ENCODE data around the gene NEDD4L.
"Not testable (repeated sequence)": the region's sequence is repeated elsewhere in the genome, so short reads cannot be mapped to it uniquely, and the experiment has no call there.

NEDD4L gene

GRCh38 chr18:58026857-58027256 is 17.2 kb upstream of the NEDD4L start:
- DNase-seq (ENCODE audit: low read depth), result no peak

- DNase-seq (ENCODE audit: low read depth), result no peak
Observed at GRCh38 chr18:58027341-58027740, 16.7 kb upstream of the NEDD4L start.

DNA sequence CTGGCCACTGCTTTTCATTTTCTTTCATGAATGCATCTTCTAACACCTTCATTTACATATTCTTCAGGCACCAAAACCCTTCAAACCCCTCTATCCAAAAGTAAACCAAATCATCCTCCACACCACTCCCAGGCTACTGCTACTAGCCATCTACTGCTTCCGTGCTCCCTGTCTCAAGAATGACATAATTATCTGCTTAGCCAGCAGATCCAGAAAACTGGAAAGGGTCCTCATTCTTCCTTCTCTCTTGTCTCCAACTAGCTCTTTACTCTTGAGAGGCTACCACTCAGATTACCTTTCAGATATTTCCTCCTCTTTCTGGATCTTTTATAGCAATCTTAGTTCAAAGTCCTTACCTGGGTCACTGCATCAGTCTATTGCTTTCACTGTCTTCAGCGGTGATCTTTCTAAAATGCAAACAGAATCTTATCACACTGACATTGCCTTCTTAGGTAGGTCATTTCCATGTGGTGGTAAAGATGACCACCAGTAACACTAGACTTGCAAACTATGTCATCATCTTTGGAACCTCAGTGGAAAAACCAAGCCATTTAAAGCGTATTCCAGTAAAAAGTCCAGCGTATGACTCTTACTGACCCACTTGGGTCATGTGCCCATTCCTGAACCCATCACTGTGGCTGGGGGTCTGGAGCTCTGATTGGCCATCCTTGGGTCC is 15.8 kb upstream of the NEDD4L start:
- no peak for DNase-seq (ENCODE audit: low read depth)

DNA sequence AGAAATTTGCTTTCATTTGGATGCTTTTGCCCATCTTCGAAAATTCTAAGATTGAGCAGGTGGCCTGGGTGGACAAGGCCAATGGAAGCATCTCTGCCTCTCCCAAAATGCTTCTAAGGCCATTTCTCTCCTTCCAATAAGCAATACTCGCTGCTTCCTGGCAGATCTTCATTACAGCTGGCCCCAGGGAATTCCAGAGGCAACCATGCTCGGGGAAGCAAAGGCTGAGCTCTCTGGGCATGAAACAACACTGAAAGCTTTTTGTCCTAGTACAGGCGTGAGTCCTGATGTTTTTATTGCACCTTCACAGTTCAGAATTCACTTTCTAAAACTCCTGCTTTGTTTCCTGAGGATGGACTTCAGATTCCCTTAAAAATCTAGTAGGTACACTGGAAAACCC is 11.8 kb upstream of the NEDD4L start:
- no peak for DNase-seq (ENCODE audit: low read depth)

DNA sequence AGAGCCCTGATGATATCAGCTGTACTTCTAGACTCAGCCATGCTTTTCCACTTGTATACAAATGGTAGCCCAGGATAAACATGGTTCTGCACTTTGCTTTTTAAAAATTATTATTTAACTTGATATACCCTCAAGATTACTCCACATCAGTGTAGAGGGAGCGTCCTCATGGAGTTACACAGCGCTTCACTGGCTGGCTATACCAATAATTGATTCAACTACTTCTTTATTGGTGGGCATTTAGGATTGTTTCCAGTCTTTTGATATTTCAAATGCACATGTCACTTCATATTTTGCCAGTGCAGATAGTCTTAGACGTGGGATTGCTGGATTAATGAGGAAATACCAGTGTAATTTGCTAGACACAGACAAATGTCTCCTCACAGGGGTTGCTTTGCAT is 10.8 kb upstream of the NEDD4L start:
- DNase-seq (ENCODE audit: low read depth), result no peak

DNA sequence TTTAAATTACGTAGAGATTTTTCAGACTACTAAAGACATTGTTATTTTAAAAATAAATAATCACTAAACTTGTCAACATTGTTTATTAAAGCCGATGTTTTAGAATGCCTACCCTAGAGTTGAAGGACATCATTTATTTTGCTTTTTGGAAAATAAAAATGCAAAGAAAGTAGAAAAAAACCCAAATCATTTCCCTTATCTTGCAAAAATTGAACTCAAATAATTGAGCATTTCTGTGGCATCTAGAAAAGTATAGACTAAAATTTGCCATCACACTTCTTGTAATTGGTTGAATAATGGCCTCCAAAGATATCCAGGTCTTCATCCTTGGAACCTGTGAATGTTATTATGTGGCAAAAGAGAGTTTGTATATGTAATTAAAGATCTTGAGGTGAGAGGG is 9.7 kb upstream of the NEDD4L start:
- no peak for DNase-seq (ENCODE audit: low read depth)

DNA sequence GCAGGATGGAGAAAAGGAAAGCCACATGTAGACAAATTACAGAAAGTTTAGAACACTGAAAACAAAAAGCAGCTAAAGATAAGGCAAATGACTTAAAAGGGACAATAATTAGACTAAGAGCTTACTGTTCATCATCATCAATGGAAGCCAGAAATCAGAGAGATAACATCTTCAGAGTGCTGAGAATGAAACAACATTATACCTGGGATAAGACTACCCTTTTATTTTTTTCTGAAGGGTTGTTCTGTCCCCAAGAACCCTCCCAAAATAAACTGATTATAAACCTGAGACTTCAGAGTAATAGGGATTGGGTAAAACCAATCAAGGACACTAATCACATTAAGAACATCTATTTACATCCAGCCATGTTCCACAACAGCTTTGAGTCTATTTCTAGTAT is 6.9 kb upstream of the NEDD4L start:
- no peak for DNase-seq (ENCODE audit: low read depth)

GRCh38 chr18:58038063-58038462 is 6.0 kb upstream of the NEDD4L start:
- DNase-seq (ENCODE audit: low read depth), result no peak

DNA sequence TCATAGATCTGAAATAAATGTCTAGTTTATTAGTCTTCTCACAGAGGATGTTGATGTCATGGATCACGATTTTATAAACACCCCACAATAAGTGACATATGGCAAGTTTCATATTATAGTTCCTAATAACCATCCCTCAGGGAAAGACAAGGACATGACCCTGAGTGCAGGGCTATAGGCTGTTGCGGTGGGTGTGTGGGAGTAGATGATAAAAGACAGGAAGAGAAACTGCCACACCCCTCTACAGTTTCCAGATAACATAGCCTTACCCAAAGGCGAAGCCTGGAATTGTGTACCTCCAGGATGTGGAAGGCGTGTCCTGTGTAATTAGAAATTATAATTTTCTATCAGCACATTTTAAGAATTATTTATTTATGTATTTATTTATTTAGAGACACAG is 2.4 kb upstream of the NEDD4L start:
- DNase-seq (ENCODE audit: low read depth), result no peak

DNA sequence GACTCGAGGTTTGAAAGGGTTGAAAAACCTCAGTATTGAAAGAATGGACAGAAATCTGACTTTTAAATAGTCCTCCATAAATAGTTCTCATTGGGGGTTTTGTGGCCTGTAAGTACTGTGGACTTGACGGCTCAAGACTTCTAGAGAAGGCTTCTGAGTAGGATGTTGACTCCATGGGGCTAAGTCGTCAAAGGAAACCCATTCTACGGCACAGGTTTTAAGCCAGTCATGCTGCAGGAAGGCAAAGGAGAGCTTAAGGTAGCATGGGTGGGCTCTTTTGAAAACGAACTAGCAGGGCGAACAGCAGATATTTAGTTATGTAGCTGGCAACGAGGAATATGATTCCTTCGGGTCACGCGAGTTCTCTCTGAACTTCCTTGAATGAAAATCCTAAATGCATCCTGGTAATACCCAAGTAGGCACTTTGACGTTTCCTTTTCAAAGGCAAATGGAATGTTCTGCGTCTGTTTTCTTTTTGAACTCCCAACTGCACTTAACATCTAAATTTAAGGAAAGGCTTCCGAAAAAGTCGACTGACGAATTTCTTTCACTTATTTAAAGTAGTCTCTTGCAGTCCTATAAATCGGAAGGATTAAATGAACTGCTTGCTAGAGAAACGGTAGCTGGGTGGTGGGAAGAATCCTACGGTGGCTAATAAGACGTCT is 1.1 kb upstream of the NEDD4L start:
- no peak for DNase-seq (ENCODE audit: low read depth)

DNA sequence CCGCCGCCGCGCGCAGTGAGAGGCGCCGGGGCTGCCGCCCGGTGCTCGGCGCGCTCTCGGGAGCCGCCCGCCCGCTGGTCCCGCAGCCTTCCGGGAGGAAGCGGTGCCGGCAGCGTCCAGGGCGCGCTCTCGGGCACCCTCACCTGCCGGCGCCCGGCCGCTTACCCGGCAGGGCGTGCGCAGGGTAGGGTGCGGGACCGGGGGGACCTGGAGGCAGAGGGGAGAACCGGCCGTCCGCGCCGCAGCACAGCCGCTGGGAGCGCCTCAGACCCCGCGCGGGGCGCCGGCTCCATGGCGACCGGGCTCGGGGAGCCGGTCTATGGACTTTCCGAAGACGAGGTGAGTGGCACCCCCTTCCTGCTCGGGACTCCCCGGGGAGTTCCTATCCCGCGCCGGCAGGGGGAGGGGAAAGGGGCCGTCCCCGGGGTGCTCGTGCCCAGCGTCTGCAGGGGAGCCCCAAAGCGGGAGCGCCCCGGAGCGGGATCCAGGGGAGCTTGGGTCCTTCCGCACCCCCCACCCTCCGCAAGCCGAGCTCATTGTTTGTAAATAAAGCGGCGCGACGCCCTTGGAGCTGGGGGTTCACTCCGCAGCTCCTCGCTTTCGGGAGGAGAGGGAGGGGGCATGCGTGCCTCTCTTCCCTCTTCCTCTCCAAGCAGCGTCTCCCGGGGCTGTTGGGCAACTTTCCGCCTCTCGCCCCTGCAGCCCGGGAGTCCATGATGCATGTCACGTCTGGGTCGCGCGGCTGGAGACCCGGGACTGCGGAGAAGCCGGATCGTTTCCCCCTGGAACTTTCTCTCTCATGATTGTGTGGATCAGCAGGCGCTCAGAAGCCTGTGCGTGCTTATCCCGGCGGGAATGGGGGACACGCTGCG is 580 bp downstream of the NEDD4L start:
- DNase-seq (ENCODE audit: low read depth), result no peak

GRCh38 chr18:58045242-58046092 is 1.4 kb downstream of the NEDD4L start:
- no peak for DNase-seq (ENCODE audit: low read depth)

- no peak for DNase-seq (ENCODE audit: low read depth)
Observed at GRCh38 chr18:58046093-58046793, 2.2 kb downstream of the NEDD4L start.

GRCh38 chr18:58046794-58047555 is 2.9 kb downstream of the NEDD4L start:
- no peak for DNase-seq (ENCODE audit: low read depth)

- no peak for DNase-seq (ENCODE audit: low read depth)
Observed at GRCh38 chr18:58047556-58047882, 3.5 kb downstream of the NEDD4L start.

GRCh38 chr18:58048081-58048642 is 4.1 kb downstream of the NEDD4L start:
- DNase-seq (ENCODE audit: low read depth), result no peak

DNA sequence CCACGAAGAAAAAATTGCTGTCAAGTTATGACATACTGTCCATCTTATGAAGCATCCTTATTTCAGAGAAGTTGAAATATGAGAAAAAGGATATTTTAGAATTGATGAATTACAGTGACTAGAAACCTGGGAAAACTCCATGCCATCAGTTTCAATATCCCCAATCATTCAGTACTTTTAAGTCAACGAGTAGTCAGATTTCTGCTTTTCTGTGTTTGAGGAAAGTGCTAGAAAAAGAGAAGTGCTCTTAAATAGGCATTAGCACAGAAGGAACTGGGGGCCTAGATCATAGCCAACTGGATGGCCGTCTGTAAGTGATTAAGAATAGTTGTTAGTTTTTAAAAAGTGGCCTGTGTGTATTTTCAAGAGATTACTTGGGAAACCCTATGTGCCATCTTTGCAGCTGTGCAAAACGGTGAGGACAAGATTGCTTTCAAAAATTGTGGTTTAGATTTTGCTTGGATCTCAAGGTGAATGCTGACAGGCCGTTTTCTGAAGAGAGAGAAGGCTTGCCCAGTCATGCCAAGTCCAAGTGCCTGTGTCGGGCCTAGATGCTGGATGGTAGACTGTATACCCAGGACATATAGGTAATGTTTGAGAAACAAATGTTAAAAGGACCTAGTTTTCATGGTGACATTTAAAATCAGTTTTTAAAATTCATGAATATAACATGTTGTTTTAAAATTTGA is 5.1 kb downstream of the NEDD4L start:
- DNase-seq (ENCODE audit: low read depth), result no peak

DNA sequence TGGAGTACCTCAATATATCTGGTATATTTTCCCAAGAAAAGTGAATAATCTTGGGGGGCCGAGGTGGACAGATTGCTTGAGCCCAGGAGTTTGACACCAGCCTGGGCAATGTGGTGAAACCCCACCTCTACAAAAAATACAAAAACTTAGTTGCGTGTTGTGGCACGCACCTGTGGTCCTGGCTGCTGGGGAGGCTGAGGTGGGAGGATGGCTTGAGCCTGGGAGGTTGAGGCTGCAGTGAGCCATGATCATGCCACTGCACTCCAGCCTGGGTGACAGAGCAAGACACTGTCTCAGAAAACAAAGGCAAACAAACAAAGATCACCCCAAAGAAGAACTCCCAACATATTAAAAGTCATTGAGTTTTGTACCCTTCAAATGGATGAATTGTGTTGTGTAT is 6.9 kb downstream of the NEDD4L start:
- DNase-seq (ENCODE audit: low read depth), result not testable (repeated sequence)

DNA sequence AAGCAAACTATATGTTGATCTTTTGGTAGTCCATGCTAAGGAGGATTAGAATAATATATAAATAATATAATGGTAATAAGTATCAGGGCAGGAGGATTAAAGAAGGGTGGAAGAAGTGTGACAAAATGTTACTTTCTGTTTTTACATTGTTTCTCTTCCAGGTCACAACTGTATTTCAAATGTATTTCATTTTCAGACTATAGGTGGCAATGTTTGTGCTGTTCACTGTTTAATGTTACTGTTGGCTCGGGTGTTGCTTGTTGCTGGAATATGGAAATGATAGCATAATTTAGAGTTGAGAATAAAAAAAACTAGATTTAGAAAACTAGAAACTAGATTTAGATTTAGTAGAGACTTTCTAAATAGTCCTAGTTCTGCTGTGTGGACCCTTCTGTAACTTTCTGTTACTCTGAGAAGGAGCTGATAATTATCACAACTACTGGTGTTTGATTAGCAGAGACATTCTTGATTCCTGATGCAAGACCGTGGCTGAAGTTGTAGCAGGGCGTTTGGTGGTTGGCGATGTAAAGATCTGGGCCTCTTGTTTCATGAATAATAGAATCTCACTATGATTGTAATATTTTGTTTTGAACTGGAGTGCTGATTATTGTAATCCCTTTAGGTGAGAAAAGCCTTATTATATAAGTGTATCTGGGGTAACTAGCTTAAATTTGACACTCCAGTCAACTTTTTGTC is 7.9 kb downstream of the NEDD4L start:
- DNase-seq (ENCODE audit: low read depth), result no peak

Data from stimulated activated CD8-positive, alpha-beta memory T cell treated with anti-CD3 and anti-CD28 coated beads, Interleukin-15, amount 100 ng/mL, for 1 hour (primary cell).